ENCODE measurements around the gene KRTAP12-1. TPM values are rescaled to one million over a fixed set of nuclear protein-coding genes. Genes with fewer than 3 reads are reported as not detected.
"Not testable (repeated sequence)": the region's sequence is repeated elsewhere in the genome, so short reads cannot be mapped to it uniquely, and the experiment has no call there.

KRTAP12-1 gene
- total RNA-seq, 1 donor from 2014 or later: not detected

DNA sequence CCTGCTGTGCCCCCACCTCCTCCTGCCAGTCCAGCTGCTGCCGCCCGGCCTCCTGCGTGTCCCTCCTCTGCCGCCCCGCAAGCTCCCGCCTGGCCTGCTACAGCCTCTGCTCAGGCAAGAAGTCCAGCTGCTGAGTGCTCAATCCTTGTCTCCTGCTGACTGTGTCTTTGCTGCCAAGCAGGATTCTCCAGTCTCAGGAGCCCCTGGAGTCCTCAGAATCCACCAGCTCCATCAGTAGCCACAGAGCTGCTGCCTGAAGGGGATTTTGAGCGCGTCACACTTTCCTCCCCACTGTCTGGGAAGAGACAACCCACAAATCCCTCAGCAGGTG is 34.8 kb downstream of the KRTAP12-1 start:
- Histone ChIP-seq H3K9me3 (replicated peaks) (peaks cover 24% of the 10 kb centered on the region), H3K27ac (replicated peaks) (no peak overlapping the region), H3K4me3 (no peak overlapping the region), H3K4me1 (no peaks in the 10 kb centered on the region), H3K36me3 (no peaks in the 10 kb centered on the region), H3K27me3 (ENCODE audit: low read depth) (peaks cover 22% of the 10 kb centered on the region)
- intact Hi-C loops (cut with micrococcal nuclease): no loop called here
- TF ChIP-seq, protein P1, sequence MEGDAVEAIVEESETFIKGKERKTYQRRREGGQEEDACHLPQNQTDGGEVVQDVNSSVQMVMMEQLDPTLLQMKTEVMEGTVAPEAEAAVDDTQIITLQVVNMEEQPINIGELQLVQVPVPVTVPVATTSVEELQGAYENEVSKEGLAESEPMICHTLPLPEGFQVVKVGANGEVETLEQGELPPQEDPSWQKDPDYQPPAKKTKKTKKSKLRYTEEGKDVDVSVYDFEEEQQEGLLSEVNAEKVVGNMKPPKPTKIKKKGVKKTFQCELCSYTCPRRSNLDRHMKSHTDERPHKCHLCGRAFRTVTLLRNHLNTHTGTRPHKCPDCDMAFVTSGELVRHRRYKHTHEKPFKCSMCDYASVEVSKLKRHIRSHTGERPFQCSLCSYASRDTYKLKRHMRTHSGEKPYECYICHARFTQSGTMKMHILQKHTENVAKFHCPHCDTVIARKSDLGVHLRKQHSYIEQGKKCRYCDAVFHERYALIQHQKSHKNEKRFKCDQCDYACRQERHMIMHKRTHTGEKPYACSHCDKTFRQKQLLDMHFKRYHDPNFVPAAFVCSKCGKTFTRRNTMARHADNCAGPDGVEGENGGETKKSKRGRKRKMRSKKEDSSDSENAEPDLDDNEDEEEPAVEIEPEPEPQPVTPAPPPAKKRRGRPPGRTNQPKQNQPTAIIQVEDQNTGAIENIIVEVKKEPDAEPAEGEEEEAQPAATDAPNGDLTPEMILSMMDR (IDR thresholded peaks at IDR 0.05; ENCODE audit: borderline replicate concordance): no peak
- DNase-seq: no peak

DNA sequence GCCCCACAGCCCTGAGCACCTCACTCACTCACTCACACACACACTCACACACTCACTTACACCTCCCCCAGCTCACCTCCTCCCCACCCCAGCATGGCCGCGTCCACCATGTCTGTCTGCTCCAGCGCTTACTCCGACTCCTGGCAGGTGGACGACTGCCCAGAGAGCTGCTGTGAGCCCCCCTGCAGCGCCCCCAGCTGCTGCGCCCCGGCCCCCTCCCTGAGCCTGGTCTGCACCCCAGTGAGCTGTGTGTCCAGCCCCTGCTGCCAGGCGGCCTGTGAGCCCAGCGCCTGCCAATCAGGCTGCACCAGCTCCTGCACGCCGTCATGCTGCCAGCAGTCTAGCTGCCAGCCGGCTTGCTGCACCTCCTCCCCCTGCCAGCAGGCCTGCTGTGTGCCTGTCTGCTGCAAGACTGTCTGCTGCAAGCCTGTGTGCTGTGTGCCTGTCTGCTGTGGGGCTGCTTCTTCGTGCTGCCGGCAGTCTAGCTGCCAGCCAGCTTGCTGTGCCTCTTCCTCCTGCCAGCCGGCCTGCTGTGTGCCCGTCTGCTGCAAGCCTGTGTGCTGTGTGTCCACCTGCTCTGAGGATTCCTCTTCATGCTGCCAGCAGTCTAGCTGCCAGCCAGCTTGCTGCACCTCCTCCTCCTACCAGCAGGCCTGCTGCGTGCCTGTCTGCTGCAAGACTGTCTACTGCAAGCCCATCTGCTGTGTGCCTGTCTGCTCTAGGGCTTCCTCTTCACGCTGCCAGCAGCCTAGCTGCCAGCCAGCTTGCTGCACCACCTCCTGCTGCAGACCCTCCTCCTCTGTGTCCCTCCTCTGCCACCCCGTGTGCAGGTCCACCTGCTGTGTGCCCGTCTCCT is 35.4 kb downstream of the KRTAP12-1 start, which contains the start of gene KRTAP10-11:
KRTAP10-11 (plus strand) TSS at position 49 of the 856 bp plus-strand sequence; CDS start at position 94, 45 bp downstream.
- H3K4me3 ChIP-seq; H3K27ac ChIP-seq (replicated peaks); intact Hi-C loops (cut with micrococcal nuclease); H3K36me3 ChIP-seq; H3K4me1 ChIP-seq; DNase-seq: not testable (repeated sequence)
- Histone ChIP-seq H3K27me3 (ENCODE audit: low read depth) (peaks cover 22% of the 10 kb centered on the region), H3K9me3 (replicated peaks) (peaks cover 27% of the 10 kb centered on the region)

DNA sequence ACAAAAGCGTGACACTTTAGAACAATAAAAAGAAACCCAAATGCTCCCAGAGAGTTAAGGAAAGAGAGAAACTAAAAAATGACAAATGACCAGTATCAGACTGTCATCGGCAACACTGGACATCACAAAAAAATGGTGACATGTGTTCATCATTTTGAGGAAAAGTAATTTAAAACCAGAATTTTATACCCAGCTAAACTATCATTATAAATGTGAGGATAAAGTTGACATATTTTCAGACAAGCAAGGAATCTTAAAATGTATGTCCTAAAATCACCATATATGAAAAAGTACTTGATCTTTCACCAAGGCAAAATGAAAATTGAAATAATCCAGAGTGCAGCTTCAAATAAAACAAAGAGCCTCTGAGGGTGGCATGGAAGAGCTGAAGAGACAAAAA is 37.1 kb downstream of the KRTAP12-1 start:
- Histone ChIP-seq H3K36me3 (no peaks in the 10 kb centered on the region), H3K4me3 (no peak overlapping the region), H3K4me1 (no peaks in the 10 kb centered on the region), H3K27me3 (ENCODE audit: low read depth) (peaks cover 22% of the 10 kb centered on the region), H3K9me3 (replicated peaks) (peaks cover 40% of the 10 kb centered on the region), H3K27ac (replicated peaks) (no peak overlapping the region)
- no peak for DNase-seq
- TF ChIP-seq, protein P1 (IDR thresholded peaks at IDR 0.05; ENCODE audit: borderline replicate concordance): no peak
- intact Hi-C loops (cut with micrococcal nuclease): no loop called here

DNA sequence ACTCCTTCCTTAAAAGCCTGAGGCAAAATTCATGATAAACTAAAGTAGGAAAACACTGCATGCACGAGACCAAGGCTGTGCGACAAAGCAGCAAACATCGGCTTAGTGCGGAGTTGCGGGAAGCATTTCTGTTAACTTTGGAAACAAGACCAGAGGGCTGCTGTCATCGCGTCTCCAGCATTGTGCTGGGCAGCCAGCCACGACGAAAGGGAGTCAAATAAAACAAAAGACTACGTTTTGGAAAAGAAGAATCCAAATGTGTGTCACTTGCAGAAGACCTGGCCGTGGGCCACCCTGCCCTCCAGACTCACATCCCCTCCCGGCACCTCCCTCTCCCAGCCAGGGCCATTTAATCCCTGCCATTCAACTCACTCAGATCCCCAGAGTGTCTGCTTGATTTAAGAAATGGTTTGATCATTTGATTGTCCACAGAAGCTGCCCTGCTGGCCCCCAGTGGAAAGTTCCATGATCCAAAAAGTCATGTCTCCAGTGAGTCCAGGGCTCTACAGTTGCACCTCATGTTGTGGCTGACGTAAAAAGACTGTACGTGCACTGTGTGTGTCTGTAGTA is 38.1 kb downstream of the KRTAP12-1 start:
- intact Hi-C loops (cut with micrococcal nuclease): no loop called here
- Histone ChIP-seq H3K4me1 (no peaks in the 10 kb centered on the region), H3K27ac (replicated peaks) (no peak overlapping the region), H3K4me3 (no peak overlapping the region), H3K36me3 (no peaks in the 10 kb centered on the region), H3K27me3 (ENCODE audit: low read depth) (peaks cover 22% of the 10 kb centered on the region), H3K9me3 (replicated peaks) (peaks cover 40% of the 10 kb centered on the region)
- TF ChIP-seq, protein P1 (IDR thresholded peaks at IDR 0.05; ENCODE audit: borderline replicate concordance): no peak
- DNase-seq: no peak

DNA sequence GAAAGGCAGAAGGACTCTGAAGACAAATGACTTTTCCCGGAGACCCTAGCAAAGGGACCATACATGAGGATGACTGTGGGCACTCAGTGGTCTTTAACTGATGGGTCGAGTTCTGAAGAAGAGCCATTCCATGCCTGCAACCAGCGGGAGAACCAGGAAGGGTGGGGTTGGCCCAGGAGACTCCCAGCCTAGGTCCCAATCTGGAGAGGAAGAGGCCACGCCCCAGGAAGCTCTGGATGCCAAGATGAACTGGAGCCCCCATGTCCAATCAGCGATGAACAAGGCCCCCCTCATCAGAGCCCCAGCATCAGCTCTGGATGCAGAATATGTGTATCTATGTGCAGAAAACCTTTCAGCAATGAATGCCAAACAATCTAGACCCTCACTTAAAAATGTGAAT is 41.2 kb downstream of the KRTAP12-1 start:
- intact Hi-C loops (cut with micrococcal nuclease): no loop called here
- no peak overlapping the region for H3K4me3 ChIP-seq
- H3K27me3 ChIP-seq (ENCODE audit: low read depth): peaks cover 35% of the 10 kb centered on the region
- no peak overlapping the region for H3K27ac ChIP-seq (replicated peaks)
- H3K36me3 ChIP-seq: no peaks in the 10 kb centered on the region
- no peak for DNase-seq
- TF ChIP-seq, protein P1 (IDR thresholded peaks at IDR 0.05; ENCODE audit: borderline replicate concordance): no peak
- H3K4me1 ChIP-seq: no peaks in the 10 kb centered on the region
- peaks cover 40% of the 10 kb centered on the region for H3K9me3 ChIP-seq (replicated peaks)

DNA sequence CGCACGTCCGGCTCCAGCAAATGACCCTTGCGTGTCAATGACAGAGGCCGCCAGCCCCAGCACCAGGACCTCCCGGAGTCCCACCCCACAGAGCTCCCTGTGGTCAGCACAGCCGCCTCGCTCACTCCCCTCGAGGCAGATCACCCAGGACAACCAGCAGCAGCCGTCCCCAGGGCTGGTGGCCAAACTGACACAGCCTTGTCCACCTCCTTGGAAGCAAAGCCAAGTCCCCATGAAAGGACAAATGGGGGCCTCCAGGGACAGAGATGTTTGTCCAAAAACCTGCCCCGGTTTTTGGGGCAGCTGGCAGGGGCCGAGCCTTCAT is 42.7 kb downstream of the KRTAP12-1 start:
- Histone ChIP-seq H3K27me3 (ENCODE audit: low read depth) (peaks cover 35% of the 10 kb centered on the region), H3K4me3 (no peak overlapping the region), H3K9me3 (replicated peaks) (peaks cover 25% of the 10 kb centered on the region), H3K36me3 (no peaks in the 10 kb centered on the region), H3K27ac (replicated peaks) (no peak overlapping the region), H3K4me1 (no peaks in the 10 kb centered on the region)
- TF ChIP-seq, protein P1 (IDR thresholded peaks at IDR 0.05; ENCODE audit: borderline replicate concordance): no peak
- DNase-seq: no peak
- intact Hi-C loops (cut with micrococcal nuclease): no loop called here

DNA sequence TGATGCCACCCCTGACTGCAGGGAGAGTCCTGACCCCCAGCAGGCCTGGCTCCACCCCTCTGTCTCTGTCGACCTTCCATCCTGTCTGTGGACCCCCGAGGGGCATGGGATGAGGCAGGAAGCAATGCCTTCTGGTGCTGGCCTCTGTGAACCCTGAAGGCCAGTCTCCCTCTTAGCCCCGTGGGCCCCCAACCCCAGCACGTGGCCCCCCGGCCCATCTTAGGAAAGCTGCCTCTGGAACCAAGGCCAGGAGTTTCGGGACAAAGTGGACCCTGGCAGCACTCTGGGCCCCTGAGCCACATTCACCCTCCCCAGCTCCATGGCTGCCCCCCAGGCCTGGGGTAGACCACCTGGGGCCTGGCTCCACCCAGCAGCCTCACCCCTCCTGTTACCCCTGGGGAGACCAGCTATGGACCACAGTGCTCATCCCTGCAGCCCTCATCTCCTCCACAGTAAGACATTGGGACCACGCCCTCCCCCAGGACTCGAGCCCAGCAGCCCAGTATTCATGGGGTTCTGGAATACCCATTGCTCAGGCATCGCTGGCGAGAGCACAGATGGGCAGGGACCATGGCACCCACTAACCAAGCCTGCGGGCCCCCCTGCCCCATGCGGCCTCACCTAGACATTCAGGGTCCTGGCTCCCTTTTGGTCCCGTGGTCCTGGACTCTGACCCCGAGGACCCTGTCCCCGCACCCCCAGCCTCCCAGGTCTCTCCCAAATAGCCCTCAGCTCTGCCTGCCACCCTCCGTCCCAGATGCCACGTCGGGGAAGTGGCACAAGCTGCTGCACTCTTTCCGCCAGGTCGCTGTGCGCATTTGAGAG is 43.2 kb downstream of the KRTAP12-1 start:
- DNase-seq; H3K4me1 ChIP-seq; H3K4me3 ChIP-seq; intact Hi-C loops (cut with micrococcal nuclease); H3K36me3 ChIP-seq; H3K27ac ChIP-seq (replicated peaks): not testable (repeated sequence)
- H3K9me3 ChIP-seq (replicated peaks): peaks cover 19% of the 10 kb centered on the region
- peaks cover 35% of the 10 kb centered on the region for H3K27me3 ChIP-seq (ENCODE audit: low read depth)

DNA sequence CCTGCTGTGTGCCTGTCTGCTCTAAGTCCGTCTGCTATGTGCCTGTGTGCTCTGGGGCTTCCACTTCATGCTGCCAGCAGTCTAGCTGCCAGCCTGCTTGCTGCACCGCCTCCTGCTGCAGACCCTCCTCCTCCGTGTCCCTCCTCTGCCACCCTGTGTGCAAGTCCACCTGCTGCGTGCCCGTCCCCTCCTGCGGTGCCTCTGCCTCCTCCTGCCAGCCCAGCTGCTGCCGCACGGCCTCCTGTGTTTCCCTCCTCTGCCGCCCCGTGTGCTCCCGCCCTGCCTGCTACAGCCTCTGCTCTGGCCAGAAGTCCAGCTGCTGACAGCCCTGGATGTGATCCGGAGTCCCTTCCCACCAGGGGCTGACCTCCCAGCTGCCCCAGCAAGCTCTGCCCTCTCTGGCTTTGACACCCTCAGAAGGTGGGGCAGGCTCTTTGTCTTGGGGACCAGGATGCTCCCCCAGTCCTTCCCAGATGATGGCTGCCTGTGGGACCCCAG is 44.1 kb downstream of the KRTAP12-1 start:
- intact Hi-C loops (cut with micrococcal nuclease); H3K4me1 ChIP-seq; H3K36me3 ChIP-seq; H3K27ac ChIP-seq (replicated peaks); H3K4me3 ChIP-seq; DNase-seq: not testable (repeated sequence)
- H3K9me3 ChIP-seq (replicated peaks): peaks cover 21% of the 10 kb centered on the region
- H3K27me3 ChIP-seq (ENCODE audit: low read depth): peaks cover 35% of the 10 kb centered on the region

Data from left ventricle myocardium inferior (tissue), 1 donor.